ENCODE results near the gene PDIA5. TPM values are rescaled to one million over a fixed set of nuclear protein-coding genes. Genes with fewer than 3 reads are reported as not detected.

Gene PDIA5
- total RNA-seq, 1 experiment from 2014 or later = 24.3 TPM

GRCh38 chr3:123148772-123149171 lies 81.9 kb downstream of the PDIA5 start:
- Histone ChIP-seq H2AK5ac (ENCODE audit: insufficient read length, low read length) (no peak overlapping the region), H2BK15ac (ENCODE audit: low read depth, low read length) (no peak overlapping the region), H3K9ac (ENCODE audit: extremely low read depth, insufficient read length, low read length) (no peak overlapping the region), H3K79me2 (ENCODE audit: insufficient read depth, low read length) (no peaks in the 10 kb centered on the region), H3K23ac (ENCODE audit: insufficient read length, low read depth, low read length) (no peak overlapping the region), H3T11ph (ENCODE audit: low read length) (no peak overlapping the region), H2AFZ (ENCODE audit: low read length) (no peak overlapping the region), H4K5ac (ENCODE audit: insufficient read length, low read depth, low read length) (no peak overlapping the region), H3K4me1 (ENCODE audit: insufficient read depth, low read length) (peaks cover 5% of the 10 kb centered on the region), H3K14ac (ENCODE audit: insufficient read depth, low read length) (no peak overlapping the region), H2BK20ac (ENCODE audit: low read depth, low read length, poor library complexity, severe bottlenecking) (no peak overlapping the region), H2BK5ac (ENCODE audit: insufficient read length, low read length) (no peak overlapping the region), H3K9me3 (ENCODE audit: control insufficient read depth, low read depth, low read length) (no peaks in the 10 kb centered on the region), H3K27ac (ENCODE audit: insufficient read length, low read depth, low read length) (no peak overlapping the region), H3K18ac (ENCODE audit: insufficient read length, low read depth, low read length) (no peak overlapping the region), H3K79me1 (ENCODE audit: insufficient read depth, low read depth, low read length, poor library complexity, severe bottlenecking) (no peaks in the 10 kb centered on the region), H4K8ac (replicated peaks; ENCODE audit: insufficient read length, low read depth, low read length) (no peak overlapping the region), H3K27me3 (ENCODE audit: insufficient read depth, low read length) (no peaks in the 10 kb centered on the region), H4K91ac (ENCODE audit: insufficient read length, low read depth, low read length) (no peak overlapping the region), H3K23me2 (ENCODE audit: insufficient read length, low read depth, low read length, poor library complexity, severe bottlenecking) (no peaks in the 10 kb centered on the region), H3K56ac (ENCODE audit: insufficient read length, low read depth, low read length) (no peak overlapping the region), H3K4ac (ENCODE audit: low read depth, low read length) (no peak overlapping the region), H4K20me1 (ENCODE audit: control insufficient read depth, insufficient read depth, insufficient read length) (no peaks in the 10 kb centered on the region), H3K4me2 (ENCODE audit: insufficient read depth, insufficient read length, low read length) (no peak overlapping the region), H2BK12ac (ENCODE audit: insufficient read length, low read depth, low read length) (no peak overlapping the region), H2BK120ac (ENCODE audit: low read depth, low read length, poor library complexity, severe bottlenecking) (no peak overlapping the region)
- WGBS (ENCODE audit: extremely low coverage, insufficient read length, low lambda C conversion rate) = no CpG with 5 or more reads among the region's 8 CpGs
- Mint-ChIP-seq H3K36me3 (ENCODE audit: insufficient read depth in 1 of 3, low read depth in 3 of 3) (peaks cover 14 to 57% (median 48%) of the 10 kb centered on the region in 3 experiments), H3K4me1 (peaks cover 11 to 17% of the 10 kb centered on the region in 2 experiments), H3K9me3 (no peaks in the 10 kb centered on the region), H3K4me3 (no peak overlapping the region), H3K27ac (peak overlapping the region in 2 of 3 experiments; percentile 18 to 62; a peak in 4 of 7 replicates), H3K27me3 (ENCODE audit: low read depth) (no peaks in the 10 kb centered on the region; the same call in 1 of the 2 replicates)
- no peak for TF ChIP-seq CTCF (conservative IDR thresholded peaks at IDR 0.05)
- DNase-seq = no peak

All from H9 (cell line).